Mucosa of rectum (tissue), 2 donors: ENCODE results near the gene NEGR1.
"Not testable (repeated sequence)": the region's sequence is repeated elsewhere in the genome, so short reads cannot be mapped to it uniquely, and the experiment has no call there.

ENCODE experiments used
- H3K27ac ChIP-seq, 2 donors: one replicate each; pipeline ENCODE4 v1.7.0; 2013; ENCODE audit warnings: inconsistent platforms in 2 of 2, low read depth in 2 of 2, low read length in 2 of 2
- H3K27me3 ChIP-seq, 2 donors: one replicate each; pipeline ENCODE4 v1.7.0; 2013; ENCODE audit warnings: low read length in 2 of 2; ENCODE audit not compliant: control insufficient read depth in 2 of 2, insufficient read depth in 2 of 2
- H3K36me3 ChIP-seq, 2 donors: one replicate each; pipeline ENCODE4 v1.7.0; 2013; ENCODE audit warnings: low read length in 2 of 2; ENCODE audit not compliant: control insufficient read depth in 2 of 2, insufficient read depth in 2 of 2
- H3K4me1 ChIP-seq, 2 donors: one replicate each; pipeline ENCODE4 v1.7.0; 2013; ENCODE audit warnings: low read length in 2 of 2, mild to moderate bottlenecking in 1 of 2; ENCODE audit not compliant: control insufficient read depth in 2 of 2, insufficient read depth in 2 of 2
- H3K4me3 ChIP-seq, 2 donors: one replicate each; pipeline ENCODE4 v1.7.0; 2013; ENCODE audit warnings: low read length in 2 of 2
- H3K9ac ChIP-seq, 2 donors: one replicate each; pipeline ENCODE4 v1.7.0; 2013; ENCODE audit warnings: low read length in 2 of 2, low read depth in 1 of 2, mild to moderate bottlenecking in 1 of 2
- H3K9me3 ChIP-seq, 2 donors: one replicate each; pipeline ENCODE4 v1.7.0; 2013; ENCODE audit warnings: low read length in 2 of 2; ENCODE audit not compliant: control insufficient read depth in 2 of 2
- donor health status: healthy.
- donor health status: Normal muscosa, but diverticular disease.

The NEGR1 gene

GRCh38 chr1:71899881-71900280 is 382.5 kb downstream of the NEGR1 start:
- no peak overlapping the region for H3K9ac ChIP-seq
- H3K4me1 ChIP-seq: no peaks in the 10 kb centered on the region
- H3K9me3 ChIP-seq: no peaks in the 10 kb centered on the region
- H3K36me3 ChIP-seq: no peaks in the 10 kb centered on the region
- no peak overlapping the region for H3K4me3 ChIP-seq
- no peak overlapping the region for H3K27ac ChIP-seq
- no peaks in the 10 kb centered on the region for H3K27me3 ChIP-seq

DNA sequence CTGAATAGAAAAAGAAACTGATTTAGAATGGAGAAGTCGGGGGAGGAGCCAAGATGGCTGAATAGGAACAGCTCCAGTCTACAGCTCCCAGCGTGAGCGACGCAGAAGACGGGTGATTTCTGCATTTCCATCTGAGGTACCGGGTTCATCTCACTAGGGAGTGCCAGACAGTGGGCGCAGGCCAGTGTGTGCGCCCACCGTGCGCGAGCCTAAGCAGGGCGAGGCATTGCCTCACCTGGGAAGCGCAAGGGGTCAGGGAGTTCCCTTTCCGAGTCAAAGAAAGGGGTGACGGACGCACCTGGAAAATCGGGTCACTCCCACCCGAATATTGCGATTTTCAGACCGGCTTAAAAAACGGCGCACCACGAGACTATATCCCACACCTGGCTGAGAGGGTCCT is 394.2 kb downstream of the NEGR1 start:
- H3K9me3 ChIP-seq, H3K9ac ChIP-seq, H3K4me1 ChIP-seq, H3K27ac ChIP-seq, H3K4me3 ChIP-seq, H3K36me3 ChIP-seq, H3K27me3 ChIP-seq: not testable (repeated sequence)

- no peaks in the 10 kb centered on the region for H3K27me3 ChIP-seq
- H3K4me1 ChIP-seq: no peaks in the 10 kb centered on the region
- H3K9ac ChIP-seq: no peak overlapping the region
- no peak overlapping the region for H3K27ac ChIP-seq
- H3K4me3 ChIP-seq: no peak overlapping the region
- no peaks in the 10 kb centered on the region for H3K9me3 ChIP-seq
- H3K36me3 ChIP-seq: no peaks in the 10 kb centered on the region
Observed at GRCh38 chr1:71885171-71885570, 397.2 kb downstream of the NEGR1 start.

- H3K27me3 ChIP-seq: no peaks in the 10 kb centered on the region
- no peaks in the 10 kb centered on the region for H3K4me1 ChIP-seq
- H3K4me3 ChIP-seq: no peak overlapping the region
- H3K9ac ChIP-seq: no peak overlapping the region
- H3K27ac ChIP-seq: no peak overlapping the region
- no peaks in the 10 kb centered on the region for H3K9me3 ChIP-seq
- no peaks in the 10 kb centered on the region for H3K36me3 ChIP-seq
Observed at GRCh38 chr1:71882637-71883036, 399.7 kb downstream of the NEGR1 start.

DNA sequence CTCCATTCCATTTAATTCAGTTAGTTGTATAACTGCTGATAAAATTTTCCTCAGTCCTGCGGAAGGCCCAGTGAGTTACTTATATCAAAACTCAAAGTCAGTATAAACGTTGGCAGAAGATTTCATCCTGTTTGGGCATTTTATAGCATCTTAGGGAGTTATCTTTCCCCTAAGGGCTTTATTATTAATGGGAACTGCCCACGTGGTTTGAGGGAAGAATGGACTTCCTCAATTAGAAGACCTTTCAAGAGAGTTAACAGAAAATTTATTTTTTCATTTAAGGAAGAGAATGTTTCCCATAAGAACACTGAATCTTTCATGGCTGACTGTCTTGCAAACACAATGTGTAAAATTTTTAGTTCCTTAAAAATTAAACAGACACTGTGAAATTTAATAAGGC is 400.1 kb downstream of the NEGR1 start:
- no peaks in the 10 kb centered on the region for H3K36me3 ChIP-seq
- H3K4me1 ChIP-seq: no peaks in the 10 kb centered on the region
- H3K27me3 ChIP-seq: no peaks in the 10 kb centered on the region
- H3K9ac ChIP-seq: no peak overlapping the region
- no peak overlapping the region for H3K27ac ChIP-seq
- H3K9me3 ChIP-seq: no peaks in the 10 kb centered on the region
- H3K4me3 ChIP-seq: no peak overlapping the region

DNA sequence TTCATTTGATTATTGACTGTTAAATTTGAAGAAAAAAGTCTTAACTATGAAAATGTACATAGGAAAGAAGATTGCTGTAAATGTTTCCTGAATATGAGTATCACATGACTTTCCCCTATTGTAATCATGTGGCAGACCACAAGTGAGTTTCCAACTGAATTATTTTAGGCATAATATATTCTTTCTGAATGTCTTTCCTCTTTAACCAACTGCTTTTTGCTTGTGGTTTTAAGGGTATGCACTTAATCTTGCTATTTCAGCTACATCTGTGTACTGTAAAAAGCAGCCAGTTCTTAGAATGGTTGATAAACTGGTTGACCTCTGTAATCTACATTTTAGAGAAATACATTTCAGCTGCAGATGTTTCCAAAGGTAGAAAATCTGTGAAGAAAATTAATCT is 400.7 kb downstream of the NEGR1 start:
- no peak overlapping the region for H3K4me3 ChIP-seq
- no peak overlapping the region for H3K27ac ChIP-seq

DNA sequence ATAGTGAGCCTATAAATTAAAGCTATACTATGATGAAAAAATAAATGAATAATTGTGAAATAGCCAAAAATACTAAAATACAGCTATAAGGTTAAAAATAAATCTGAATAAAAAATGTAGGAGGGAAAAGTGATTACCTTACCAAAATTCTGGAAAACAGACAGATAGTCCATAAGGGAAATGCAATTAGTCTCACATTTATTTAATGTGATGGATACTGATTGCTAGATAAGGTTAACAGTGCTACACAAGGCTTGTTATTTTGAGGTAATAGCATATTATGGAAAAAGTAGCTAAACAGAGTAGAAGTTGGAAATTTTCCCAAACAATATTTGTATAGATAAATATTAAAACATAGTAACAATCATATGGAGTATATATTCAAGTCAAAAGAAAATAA is 413.0 kb downstream of the NEGR1 start:
- Histone ChIP-seq H3K36me3 (no peaks in the 10 kb centered on the region), H3K9me3 (no peaks in the 10 kb centered on the region), H3K4me1 (no peaks in the 10 kb centered on the region), H3K27ac (no peak overlapping the region), H3K27me3 (no peaks in the 10 kb centered on the region), H3K9ac (no peak overlapping the region), H3K4me3 (no peak overlapping the region)

More for the DNA sequence above, 400.7 kb downstream of the NEGR1 start:
- Histone ChIP-seq H3K36me3 (no peaks in the 10 kb centered on the region), H3K27me3 (no peaks in the 10 kb centered on the region), H3K4me1 (no peaks in the 10 kb centered on the region), H3K9me3 (no peaks in the 10 kb centered on the region), H3K9ac (no peak overlapping the region)

DNA sequence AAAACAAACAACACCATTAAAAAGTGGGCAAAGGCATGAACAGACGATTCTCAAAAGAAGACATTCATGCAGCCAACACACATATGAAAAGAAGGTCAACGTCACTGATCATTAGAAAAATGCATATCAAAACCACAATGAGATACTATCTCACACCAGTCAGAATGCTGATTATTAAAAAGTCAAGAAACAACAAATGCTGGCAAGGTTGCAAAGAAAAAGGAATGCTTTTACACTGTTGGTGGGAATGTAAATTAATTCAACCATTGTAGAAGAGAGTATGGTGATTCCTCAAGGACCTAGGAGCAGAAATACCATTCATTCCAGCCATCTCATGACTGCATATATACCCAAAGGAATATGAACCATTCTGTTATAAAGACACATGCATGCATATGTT is 419.6 kb downstream of the NEGR1 start:
- Histone ChIP-seq H3K9ac (no peak overlapping the region), H3K4me1 (no peaks in the 10 kb centered on the region), H3K27me3 (no peaks in the 10 kb centered on the region), H3K36me3 (no peaks in the 10 kb centered on the region), H3K9me3 (no peaks in the 10 kb centered on the region), H3K27ac (no peak overlapping the region), H3K4me3 (no peak overlapping the region)

- Histone ChIP-seq H3K4me1 (no peaks in the 10 kb centered on the region), H3K27me3 (no peaks in the 10 kb centered on the region), H3K36me3 (no peaks in the 10 kb centered on the region), H3K27ac (no peak overlapping the region), H3K4me3 (no peak overlapping the region), H3K9ac (no peak overlapping the region), H3K9me3 (no peaks in the 10 kb centered on the region)
Observed at GRCh38 chr1:71861022-71861421, 421.3 kb downstream of the NEGR1 start.

GRCh38 chr1:71859806-71860205 is 422.5 kb downstream of the NEGR1 start:
- no peaks in the 10 kb centered on the region for H3K9me3 ChIP-seq
- H3K36me3 ChIP-seq: no peaks in the 10 kb centered on the region
- no peak overlapping the region for H3K4me3 ChIP-seq
- H3K4me1 ChIP-seq: no peaks in the 10 kb centered on the region
- no peak overlapping the region for H3K9ac ChIP-seq
- no peak overlapping the region for H3K27ac ChIP-seq
- no peaks in the 10 kb centered on the region for H3K27me3 ChIP-seq

GRCh38 chr1:71857862-71858261 is 424.5 kb downstream of the NEGR1 start:
- no peaks in the 10 kb centered on the region for H3K36me3 ChIP-seq
- H3K4me3 ChIP-seq: no peak overlapping the region
- no peaks in the 10 kb centered on the region for H3K4me1 ChIP-seq
- H3K27me3 ChIP-seq: no peaks in the 10 kb centered on the region
- H3K9ac ChIP-seq: no peak overlapping the region
- no peaks in the 10 kb centered on the region for H3K9me3 ChIP-seq
- H3K27ac ChIP-seq: no peak overlapping the region
